K562 (cell line): ENCODE results near the gene DENND6B. TPM values are rescaled to one million over a fixed set of nuclear protein-coding genes. Genes with fewer than 3 reads are reported as not detected.

Experiments
- BCL6 ChIP-seq: fragments of 250-450 bp; sonication (Bioruptor Pico); IDR thresholded peaks from 2 replicates; pipeline ENCODE4 v1.4.0; 2020
- EWSR1 ChIP-seq: fragments of 450-650 bp; IDR thresholded peaks from 2 replicates; pipeline ENCODE4 v1.6.1; 2018; ENCODE audit warnings: borderline replicate concordance, mild to moderate bottlenecking, low read depth, moderate library complexity; ENCODE audit not compliant: partially characterized antibody
- PCBP1 ChIP-seq: fragments of 200-400 bp; formaldehyde crosslinking; IDR thresholded peaks from 2 replicates; pipeline ENCODE4 v1.6.1; 2018; ENCODE audit warnings: mild to moderate bottlenecking, low read depth, low read length; ENCODE audit not compliant: poor library complexity, severe bottlenecking
- PHF8 ChIP-seq: fragments of 200-600 bp; sonication (generic); IDR thresholded peaks from 2 replicates; pipeline ENCODE4 v1.6.1; 2012; ENCODE audit warnings: mixed run types, mild to moderate bottlenecking, inconsistent platforms, low read length, moderate library complexity, borderline replicate concordance
- SMAD4 ChIP-seq: fragments of 250-450 bp; sonication (Bioruptor Pico); conservative IDR thresholded peaks from 2 replicates; pipeline ENCODE4 v1.8.0; 2021; ENCODE audit warnings: inconsistent platforms, mild to moderate bottlenecking, moderate library complexity
- SP1 ChIP-seq: sonication (generic); formaldehyde crosslinking; IDR thresholded peaks from 2 replicates; pipeline ENCODE4 v1.8.1; 2022; ENCODE audit warnings: mild to moderate bottlenecking, missing genetic modification reagents
- SRSF1 ChIP-seq: fragments of 200-400 bp; formaldehyde crosslinking; IDR thresholded peaks from 2 replicates; pipeline ENCODE4 v1.6.1; 2017; ENCODE audit warnings: mild to moderate bottlenecking, low read depth, low read length, moderate library complexity
- TAF1 ChIP-seq: IDR thresholded peaks from 2 replicates; pipeline ENCODE4 v1.6.1; 2011; ENCODE audit warnings: mild to moderate bottlenecking, low read length, moderate library complexity; ENCODE audit not compliant: insufficient read depth, control insufficient read depth, severe bottlenecking; ENCODE audit errors: extremely low read depth
- TGIF2 ChIP-seq: sonication (generic); formaldehyde crosslinking; IDR thresholded peaks from 2 replicates; pipeline ENCODE4 v1.8.1; 2022; ENCODE audit warnings: mild to moderate bottlenecking, missing genetic modification reagents, moderate library complexity
- ZBTB40 ChIP-seq, 2 experiments: fragments of 450-650 bp in 1 of 2; sonication (generic) in 1 of 2; formaldehyde crosslinking in 1 of 2; IDR thresholded peaks; 2 replicates each; pipeline versions ENCODE4 v1.7.1 to v1.9.0; 2016 to 2022; ENCODE audit warnings: inconsistent platforms in 1 of 2, mild to moderate bottlenecking in 1 of 2, missing genetic modification reagents in 1 of 2
- ZBTB7A ChIP-seq: IDR thresholded peaks from 2 replicates; pipeline ENCODE4 v1.6.1; 2011; ENCODE audit warnings: low read depth, mild to moderate bottlenecking, low read length, moderate library complexity, borderline replicate concordance; ENCODE audit not compliant: control insufficient read depth
- ZBTB8A ChIP-seq: fragments of 450-650 bp; IDR thresholded peaks from 2 replicates; pipeline ENCODE4 v1.6.1; 2018; ENCODE audit warnings: mild to moderate bottlenecking, moderate library complexity; ENCODE audit not compliant: partially characterized antibody
- ZNF121 ChIP-seq: sonication (generic); formaldehyde crosslinking; conservative IDR thresholded peaks from 2 replicates; pipeline ENCODE4 v1.8.0; 2022; ENCODE audit warnings: missing genetic modification reagents
- ZNF408 ChIP-seq: fragments of 250-450 bp; sonication (Bioruptor Pico); IDR thresholded peaks from 2 replicates; pipeline ENCODE4 v1.4.0; 2020; ENCODE audit warnings: low read depth, mild to moderate bottlenecking, moderate library complexity
- polyA plus RNA-seq, 8 experiments: library from polyadenylated mRNA; depleted of rRNA in 4 of 8; stranded (reverse) in 5 of 8; unstranded in 3 of 8; fragments of >200 nt; fragmentation: Nextera tagmentation in 2 of 8; fragmentation: Illumina TruSeq in 1 of 8; extraction: Ambion mirVana in 2 of 8; extraction: Trizol in 1 of 8; gene quantifications; 2 replicates each; pipeline versions ENCODE4 v1.2.1 to v1.2.3, GENCODE V29; 2011 to 2014; ENCODE audit warnings: inconsistent platforms in 1 of 8, missing spikeins in 1 of 8
- total RNA-seq, 7 experiments: library from RNA; depleted of rRNA in 6 of 7; stranded (reverse); fragments of >200 nt in 6 of 7; fragmentation: Illumina TruSeq in 2 of 7; extraction: Trizol in 2 of 7; gene quantifications; 2 replicates each; pipeline versions ENCODE4 v1.2.1 to v1.2.3, GENCODE V29; 2011 to 2021; ENCODE audit warnings: low replicate concordance in 1 of 7

DENND6B gene
- total and polyA plus RNA-seq, 9 of the 15 experiments (the other 6 are each of a cell fraction or from before 2014, with no cell fraction given), result 0.07 to 3.7 (median 1.5) TPM

DNA sequence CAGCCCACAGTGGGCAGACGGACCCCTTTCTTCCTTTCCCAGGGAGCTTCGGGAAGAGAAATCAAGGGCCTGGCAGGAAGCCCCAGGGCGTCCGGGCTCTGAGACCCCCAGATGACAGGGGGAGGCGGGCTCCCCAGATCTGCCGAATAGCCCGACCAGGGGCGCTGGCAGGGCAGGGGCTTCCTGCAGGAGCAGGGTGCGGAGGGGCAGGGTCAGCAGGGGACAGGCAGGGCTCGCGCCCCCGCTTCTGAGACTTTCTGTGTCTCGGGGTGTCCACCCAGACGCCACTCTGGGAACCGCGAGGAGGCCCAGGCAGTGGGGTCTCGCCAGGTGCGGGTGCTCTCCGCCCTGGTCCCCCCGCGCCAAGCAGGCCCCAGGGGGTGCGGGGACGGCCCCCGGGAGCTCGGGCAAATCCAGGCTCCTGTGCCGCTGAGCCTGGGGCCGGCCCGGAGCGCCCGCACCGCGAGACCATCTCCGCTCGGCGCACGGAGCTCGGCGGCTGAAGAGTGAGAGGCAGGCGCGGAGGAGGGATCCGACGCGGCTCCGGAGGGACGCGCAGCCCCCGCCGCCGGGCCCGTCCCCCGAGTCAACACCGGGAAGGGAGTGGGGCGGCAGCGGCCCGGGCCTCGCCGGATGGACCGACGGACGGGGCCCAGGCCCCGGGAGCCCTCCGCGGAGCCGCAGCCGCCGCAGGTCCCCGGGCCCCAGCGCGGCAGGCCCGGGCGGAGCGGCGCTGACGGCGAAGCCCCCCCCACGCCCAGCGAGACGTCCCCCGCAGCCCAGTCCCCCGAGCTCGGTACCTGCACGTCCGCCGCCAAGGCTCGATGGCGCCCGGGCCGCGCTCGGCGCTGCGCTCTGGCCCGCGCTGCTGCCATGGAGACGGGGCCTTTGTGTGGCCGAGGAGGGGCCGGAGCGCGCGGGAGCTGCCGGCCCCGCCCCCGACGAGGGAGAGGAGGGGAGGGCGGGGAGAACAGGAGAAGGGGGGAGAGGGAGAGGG is 19.8 kb downstream of the DENND6B start, which contains the start of gene PLXNB2 (continued):
- 0 out of 2 replicates have a peak, but pooled peaks have one; percentile 14 for TF ChIP-seq ZBTB40 (IDR thresholded peaks at IDR 0.05)
- TF ChIP-seq ZBTB40 (CRISPR knock-in tag; IDR thresholded peaks at IDR 0.05), result no peak
- peak; percentile 65 for TF ChIP-seq PCBP1
- TF ChIP-seq PHF8, result peak; percentile 42; the same call in 1 of the 2 replicates
- TF ChIP-seq EWSR1, result no peak
- no peak for TF ChIP-seq BCL6 (CRISPR knock-in tag)
- TF ChIP-seq TGIF2 (CRISPR knock-in tag), result 0 out of 2 replicates have a peak, but pooled peaks have one; percentile 46
- TF ChIP-seq ZNF121 (CRISPR knock-in tag), result no peak
- peak; percentile 35; the same call in 1 of the 2 replicates for TF ChIP-seq ZBTB7A
- TF ChIP-seq ZNF408, result no peak
- no peak for TF ChIP-seq SRSF1
- 0 out of 2 replicates have a peak, but pooled peaks have one; percentile 25 for TF ChIP-seq SMAD4 (CRISPR knock-in tag)
- TF ChIP-seq ZBTB8A, result no peak
- peak; percentile 18 for TF ChIP-seq TAF1
- TF ChIP-seq SP1 (CRISPR knock-in tag), result no peak
